Measurements from ENCODE around the gene TAC4. TPM values are rescaled to one million over a fixed set of nuclear protein-coding genes. Genes with fewer than 3 reads are reported as not detected.

TAC4 gene
- total and polyA plus RNA-seq, 2 donors (not counting 3 experiments of a cell fraction or from before 2014, with no cell fraction given): 0.19 TPM; not detected in 1

DNA sequence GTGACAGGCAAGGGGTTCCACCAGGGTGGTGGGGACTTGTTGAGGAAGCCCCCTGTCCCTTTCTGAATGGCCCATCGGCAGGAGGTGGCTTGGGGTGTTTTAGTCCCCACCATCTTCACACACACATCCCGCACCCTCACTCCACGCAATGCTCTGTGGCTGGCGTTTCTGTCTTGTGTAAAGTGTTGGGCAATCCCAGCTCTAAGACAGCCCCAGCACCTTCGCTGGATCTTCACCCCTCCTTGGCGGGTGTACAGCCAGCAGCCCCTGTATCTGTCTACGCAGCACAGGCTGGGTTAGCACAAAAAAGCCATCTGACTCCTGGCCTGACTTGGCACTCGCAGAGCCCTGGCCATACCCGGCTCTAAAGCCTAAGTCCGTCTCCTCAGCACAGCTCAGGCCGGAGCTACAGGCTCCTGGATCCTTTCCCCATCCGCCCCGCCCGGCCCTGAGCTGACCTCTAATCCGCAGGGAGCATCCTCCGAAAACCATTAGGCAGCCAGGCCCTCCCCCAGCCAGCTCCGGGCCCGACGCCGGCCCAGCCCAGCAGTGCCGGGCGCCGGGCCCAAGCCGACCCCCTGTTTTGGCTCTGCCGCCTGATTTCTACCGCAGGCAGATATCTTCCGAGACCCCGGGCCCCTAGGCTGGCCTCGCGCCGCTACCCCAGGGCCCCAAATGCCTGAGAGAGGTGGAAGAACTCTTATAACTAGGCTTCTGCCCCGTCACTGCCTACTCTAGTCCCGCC lies 42.4 kb upstream of the TAC4 start:
- Histone ChIP-seq H3K9me3 (replicated peaks; ENCODE audit: control insufficient read depth, insufficient read depth, low read length) (no peaks in the 10 kb centered on the region), H3K4me1 (ENCODE audit: control insufficient read depth, extremely low read depth, insufficient read depth, low read length) (no peaks in the 10 kb centered on the region), H3K4me2 (ENCODE audit: insufficient read depth, low read length) (no peak overlapping the region), H2AFZ (ENCODE audit: low read depth, low read length) (no peak overlapping the region), H3K36me3 (ENCODE audit: control insufficient read depth in 2 of 2, extremely low read depth in 1 of 2, insufficient read depth in 2 of 2, low read length in 2 of 2) (no peaks in the 10 kb centered on the region), H3K9ac (replicated peaks; ENCODE audit: extremely low read depth, insufficient read depth, low read length) (no peak overlapping the region), H3K4me3 (replicated peaks in 1 of 3; ENCODE audit: insufficient read depth in 1 of 3, low read depth in 1 of 3, low read length in 3 of 3) (no peak overlapping the region), H3K27me3 (ENCODE audit: control insufficient read depth in 2 of 2, insufficient read depth in 2 of 2, low read length in 2 of 2) (peaks cover 48 to 50% of the 10 kb centered on the region in 2 experiments), H4K20me1 (replicated peaks; ENCODE audit: control insufficient read depth, extremely low read depth, insufficient read depth, low read length) (no peaks in the 10 kb centered on the region), H3K9me1 (replicated peaks; ENCODE audit: control insufficient read depth, extremely low read depth, insufficient read depth, low read length) (no peaks in the 10 kb centered on the region), H3K27ac (ENCODE audit: insufficient read depth, low read depth, low read length) (no peak overlapping the region), H3K79me2 (ENCODE audit: control insufficient read depth, insufficient read depth, low read length) (no peaks in the 10 kb centered on the region)
- ChIA-PET CTCF (interaction anchor here (0.7 to 7.3 kb wide), 6 partner anchors 10 to 107 kb away, joined by 3 to 29 read pairs (median 5); no protein-coding TSS in a partner anchor), POLR2A (no interaction called here)
- no TSS peak for BruUV-seq (replicated peaks)
- TF ChIP-seq POLR2A (IDR thresholded peaks at IDR 0.05; ENCODE audit: low read depth, low read length) (no peak), EZH2 (IDR thresholded peaks at IDR 0.05; ENCODE audit: borderline replicate concordance, low read depth, low read length, severe bottlenecking) (peak; percentile 84)
- TF ChIP-seq, protein P1, sequence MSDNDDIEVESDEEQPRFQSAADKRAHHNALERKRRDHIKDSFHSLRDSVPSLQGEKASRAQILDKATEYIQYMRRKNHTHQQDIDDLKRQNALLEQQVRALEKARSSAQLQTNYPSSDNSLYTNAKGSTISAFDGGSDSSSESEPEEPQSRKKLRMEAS (IDR thresholded peaks at IDR 0.05; ENCODE audit: insufficient read depth, insufficient read length): no peak
- intact Hi-C loops (cut with micrococcal nuclease): no loop called here
- DNase-seq (ENCODE audit: low read depth, low spot score): no peak
- dilution Hi-C loops (cut with MboI; ENCODE audit: extremely low pct_ligation_motif_present, low sequenced_read_pairs): no loop called here
- FAIRE-seq: no peak

DNA sequence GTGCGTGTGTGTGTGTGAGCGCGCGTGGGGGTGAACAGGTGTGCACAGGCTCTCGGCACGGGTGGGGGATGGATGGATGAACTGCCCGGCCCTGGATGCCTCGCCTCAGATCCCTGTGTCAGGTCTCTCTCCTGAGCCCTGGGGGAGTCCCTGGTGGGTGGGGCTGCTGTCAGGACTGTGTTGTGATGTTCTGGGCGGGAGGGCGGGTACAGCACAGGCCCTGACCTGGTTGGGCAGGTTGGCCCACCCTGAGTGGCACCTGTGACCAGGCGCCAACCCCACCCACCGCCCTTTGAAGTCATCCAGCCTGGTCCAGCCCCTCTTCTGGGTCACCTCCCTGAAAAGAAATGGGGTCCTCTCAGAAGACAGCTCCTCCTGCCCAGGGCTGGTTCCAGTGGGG lies 41.6 kb upstream of the TAC4 start:
- Histone ChIP-seq H3K79me2 (ENCODE audit: control insufficient read depth, insufficient read depth, low read length) (no peaks in the 10 kb centered on the region), H4K20me1 (replicated peaks; ENCODE audit: control insufficient read depth, extremely low read depth, insufficient read depth, low read length) (no peaks in the 10 kb centered on the region), H3K9me3 (replicated peaks; ENCODE audit: control insufficient read depth, insufficient read depth, low read length) (no peaks in the 10 kb centered on the region), H3K4me3 (replicated peaks in 1 of 3; ENCODE audit: insufficient read depth in 1 of 3, low read depth in 1 of 3, low read length in 3 of 3) (no peak overlapping the region), H2AFZ (ENCODE audit: low read depth, low read length) (no peak overlapping the region), H3K4me2 (ENCODE audit: insufficient read depth, low read length) (no peak overlapping the region), H3K36me3 (ENCODE audit: control insufficient read depth in 2 of 2, extremely low read depth in 1 of 2, insufficient read depth in 2 of 2, low read length in 2 of 2) (no peaks in the 10 kb centered on the region), H3K27ac (ENCODE audit: insufficient read depth, low read depth, low read length) (no peak overlapping the region), H3K27me3 (ENCODE audit: control insufficient read depth in 2 of 2, insufficient read depth in 2 of 2, low read length in 2 of 2) (peaks cover 44 to 50% of the 10 kb centered on the region in 2 experiments), H3K4me1 (ENCODE audit: control insufficient read depth, extremely low read depth, insufficient read depth, low read length) (no peaks in the 10 kb centered on the region), H3K9me1 (replicated peaks; ENCODE audit: control insufficient read depth, extremely low read depth, insufficient read depth, low read length) (no peaks in the 10 kb centered on the region), H3K9ac (replicated peaks; ENCODE audit: extremely low read depth, insufficient read depth, low read length) (no peak overlapping the region)
- ChIA-PET CTCF (interaction anchor here (0.8 to 7.3 kb wide), 6 partner anchors 9 to 108 kb away, joined by 3 to 29 read pairs (median 6); no protein-coding TSS in a partner anchor), POLR2A (no interaction called here)
- FAIRE-seq (no peak), DNase-seq (ENCODE audit: low read depth, low spot score) (no peak)
- no TSS peak for BruUV-seq (replicated peaks)
- intact Hi-C loops (cut with micrococcal nuclease) (no loop called here), dilution Hi-C loops (cut with MboI; ENCODE audit: extremely low pct_ligation_motif_present, low sequenced_read_pairs) (no loop called here)
- no peak for TF ChIP-seq JUN (IDR thresholded peaks at IDR 0.05; ENCODE audit: borderline replicate concordance, insufficient read depth, insufficient read length, low read depth)
- TF ChIP-seq MYC (IDR thresholded peaks at IDR 0.05; ENCODE audit: low read depth, low read length): no peak
- TF ChIP-seq POLR2A (IDR thresholded peaks at IDR 0.05; ENCODE audit: low read depth, low read length): no peak
- TF ChIP-seq FOS (IDR thresholded peaks at IDR 0.05; ENCODE audit: borderline replicate concordance, insufficient read depth, low read length): no peak
- TF ChIP-seq, protein P1 (IDR thresholded peaks at IDR 0.05; ENCODE audit: insufficient read depth, insufficient read length): no peak
- TF ChIP-seq, protein P2, sequence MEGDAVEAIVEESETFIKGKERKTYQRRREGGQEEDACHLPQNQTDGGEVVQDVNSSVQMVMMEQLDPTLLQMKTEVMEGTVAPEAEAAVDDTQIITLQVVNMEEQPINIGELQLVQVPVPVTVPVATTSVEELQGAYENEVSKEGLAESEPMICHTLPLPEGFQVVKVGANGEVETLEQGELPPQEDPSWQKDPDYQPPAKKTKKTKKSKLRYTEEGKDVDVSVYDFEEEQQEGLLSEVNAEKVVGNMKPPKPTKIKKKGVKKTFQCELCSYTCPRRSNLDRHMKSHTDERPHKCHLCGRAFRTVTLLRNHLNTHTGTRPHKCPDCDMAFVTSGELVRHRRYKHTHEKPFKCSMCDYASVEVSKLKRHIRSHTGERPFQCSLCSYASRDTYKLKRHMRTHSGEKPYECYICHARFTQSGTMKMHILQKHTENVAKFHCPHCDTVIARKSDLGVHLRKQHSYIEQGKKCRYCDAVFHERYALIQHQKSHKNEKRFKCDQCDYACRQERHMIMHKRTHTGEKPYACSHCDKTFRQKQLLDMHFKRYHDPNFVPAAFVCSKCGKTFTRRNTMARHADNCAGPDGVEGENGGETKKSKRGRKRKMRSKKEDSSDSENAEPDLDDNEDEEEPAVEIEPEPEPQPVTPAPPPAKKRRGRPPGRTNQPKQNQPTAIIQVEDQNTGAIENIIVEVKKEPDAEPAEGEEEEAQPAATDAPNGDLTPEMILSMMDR (IDR thresholded peaks at IDR 0.05; ENCODE audit: extremely low read depth in 1 of 2, insufficient read depth in 1 of 2, low read depth in 1 of 2, low read length in 2 of 2): no peak
- TF ChIP-seq POLR2AphosphoS5 (IDR thresholded peaks at IDR 0.05; ENCODE audit: insufficient read depth, low read depth, low read length): no peak
- no peak for TF ChIP-seq EZH2 (IDR thresholded peaks at IDR 0.05; ENCODE audit: borderline replicate concordance, low read depth, low read length, severe bottlenecking)
- TF ChIP-seq GATA2 (IDR thresholded peaks at IDR 0.05; ENCODE audit: insufficient read depth, insufficient read length, low read depth, low read length): no peak
